Trophoblast cell (in vitro differentiated cells and primary cell): ENCODE data around the gene DIAPH2.

ENCODE experiments used
- DNase-seq, 2 donors: peaks; one replicate each; pipeline ENCODE4 v3.0.0-alpha.2; 2016
- H2AFZ ChIP-seq: 2 replicates; pipeline ENCODE4 v1.6.1; 2013; ENCODE audit warnings: low read length, moderate library complexity, mild to moderate bottlenecking; ENCODE audit not compliant: insufficient read depth, poor library complexity
- H2AK5ac ChIP-seq: 2 replicates; pipeline ENCODE4 v1.6.1; 2013; ENCODE audit warnings: mild to moderate bottlenecking, low read length
- H2BK120ac ChIP-seq: 2 replicates; pipeline ENCODE4 v1.6.1; 2013; ENCODE audit warnings: low read length, mild to moderate bottlenecking, moderate library complexity; ENCODE audit not compliant: insufficient read depth, poor library complexity
- H2BK12ac ChIP-seq: 2 replicates; pipeline ENCODE4 v1.6.1; 2013; ENCODE audit warnings: mild to moderate bottlenecking, low read length, moderate library complexity
- H2BK5ac ChIP-seq: 2 replicates; pipeline ENCODE4 v1.6.1; 2013; ENCODE audit warnings: low read length, low read depth, moderate library complexity, mild to moderate bottlenecking; ENCODE audit not compliant: poor library complexity
- H3K14ac ChIP-seq: 2 replicates; pipeline ENCODE4 v1.6.1; 2013; ENCODE audit warnings: mild to moderate bottlenecking, low read length
- H3K18ac ChIP-seq: 2 replicates; pipeline ENCODE4 v1.6.1; 2013; ENCODE audit warnings: mild to moderate bottlenecking, low read length
- H3K23ac ChIP-seq: 2 replicates; pipeline ENCODE4 v1.6.1; 2013; ENCODE audit warnings: low read length
- H3K27ac ChIP-seq: 2 replicates; pipeline ENCODE4 v1.5.1; 2013; ENCODE audit warnings: low read depth, mild to moderate bottlenecking, inconsistent platforms, low read length, moderate library complexity
- H3K27me3 ChIP-seq: 2 replicates; pipeline ENCODE4 v1.6.1; 2013; ENCODE audit warnings: inconsistent platforms, mild to moderate bottlenecking, low read length, moderate library complexity; ENCODE audit not compliant: insufficient read depth
- H3K36me3 ChIP-seq, 2 experiments: 1 replicate in 1 of 2; 2 replicates in 1 of 2; pipeline ENCODE4 v1.6.1; 2013; ENCODE audit warnings: low read length in 2 of 2, mild to moderate bottlenecking in 2 of 2, moderate library complexity in 1 of 2; ENCODE audit not compliant: insufficient read depth in 2 of 2, control insufficient read depth in 1 of 2
- H3K4ac ChIP-seq: 2 replicates; pipeline ENCODE4 v1.6.1; 2013; ENCODE audit warnings: low read depth, mild to moderate bottlenecking, low read length, moderate library complexity
- H3K4me1 ChIP-seq, 2 experiments: 1 replicate in 1 of 2; 2 replicates in 1 of 2; pipeline ENCODE4 v1.6.1; 2013; ENCODE audit warnings: low read length in 2 of 2, mild to moderate bottlenecking in 2 of 2, moderate library complexity in 1 of 2; ENCODE audit not compliant: insufficient read depth in 2 of 2, control insufficient read depth in 1 of 2
- H3K4me2 ChIP-seq: 2 replicates; pipeline ENCODE4 v1.6.1; 2013; ENCODE audit warnings: inconsistent platforms, mild to moderate bottlenecking, low read length, moderate library complexity
- H3K4me3 ChIP-seq: 2 replicates; pipeline ENCODE4 v1.5.1; 2013; ENCODE audit warnings: mild to moderate bottlenecking, low read depth, low read length, inconsistent platforms
- H3K79me1 ChIP-seq: one replicate; pipeline ENCODE4 v1.6.1; 2013; ENCODE audit warnings: low read length
- H3K79me2 ChIP-seq: 2 replicates; pipeline ENCODE4 v1.6.1; 2013; ENCODE audit warnings: low read length, mild to moderate bottlenecking; ENCODE audit not compliant: control insufficient read depth, insufficient read depth, poor library complexity
- H3K9ac ChIP-seq: 2 replicates; pipeline ENCODE4 v1.6.1; 2013; ENCODE audit warnings: mild to moderate bottlenecking, low read length
- H3K9me3 ChIP-seq: 2 replicates; pipeline ENCODE4 v1.6.1; 2013; ENCODE audit warnings: low read depth, mild to moderate bottlenecking, control low read depth, inconsistent platforms, low read length; ENCODE audit not compliant: insufficient read depth
- H4K12ac ChIP-seq: 2 replicates; pipeline ENCODE4 v1.6.1; 2013; ENCODE audit warnings: low read depth, mild to moderate bottlenecking, low read length, moderate library complexity
- H4K8ac ChIP-seq: 2 replicates; pipeline ENCODE4 v1.6.1; 2013; ENCODE audit warnings: low read depth, mild to moderate bottlenecking, low read length, moderate library complexity
- H4K91ac ChIP-seq: one replicate; pipeline ENCODE4 v1.6.1; 2013; ENCODE audit warnings: low read depth, mild to moderate bottlenecking, low read length, moderate library complexity
- WGBS: extraction: QIAGEN DNeasy Blood & Tissue Kit; methylation state at CpG from one replicate; pipeline ENCODE4 v1.1.7; 2013; ENCODE audit warnings: missing lambda C conversion rate; ENCODE audit not compliant: insufficient read length, insufficient coverage; ENCODE audit errors: extremely low coverage; 5-methylcytosine and 5-hydroxymethylcytosine counted together

DIAPH2 gene

GRCh38 chrX:97328853-97329390, 644.3 kb downstream of the DIAPH2 start:
- Histone ChIP-seq H2BK120ac (no peak overlapping the region), H3K36me3 (no peaks in the 10 kb centered on the region), H3K79me1 (no peaks in the 10 kb centered on the region), H3K23ac (no peak overlapping the region), H2BK5ac (no peak overlapping the region), H2BK12ac (no peak overlapping the region), H2AK5ac (no peak overlapping the region), H3K9me3 (no peaks in the 10 kb centered on the region), H4K8ac (no peak overlapping the region), H3K27ac (no peak overlapping the region), H3K4me1 (no peaks in the 10 kb centered on the region), H2AFZ (no peak overlapping the region), H3K18ac (no peak overlapping the region), H4K91ac (no peak overlapping the region), H3K4me2 (no peak overlapping the region), H3K9ac (no peak overlapping the region), H4K12ac (no peak overlapping the region), H3K27me3 (no peaks in the 10 kb centered on the region), H3K14ac (no peak overlapping the region), H3K4ac (no peak overlapping the region), H3K4me3 (no peak overlapping the region), H3K79me2 (no peaks in the 10 kb centered on the region)
- no peak for DNase-seq
- WGBS = no CpG with 5 or more reads among the region's 1 CpG

GRCh38 chrX:97330151-97330550, 645.5 kb downstream of the DIAPH2 start:
- Histone ChIP-seq H2BK5ac (no peak overlapping the region), H2AK5ac (no peak overlapping the region)
- no CpG with 5 or more reads among the region's 1 CpG for WGBS

GRCh38 chrX:97332963-97333362, 648.3 kb downstream of the DIAPH2 start:
- H3K4me2 ChIP-seq = no peak overlapping the region
- H3K4me1 ChIP-seq = no peaks in the 10 kb centered on the region
- no peak overlapping the region for H2BK120ac ChIP-seq
- H2BK5ac ChIP-seq = no peak overlapping the region
- no peak overlapping the region for H3K23ac ChIP-seq
- no peak overlapping the region for H4K8ac ChIP-seq
- no CpG with 5 or more reads among the region's 3 CpGs for WGBS
- H2AFZ ChIP-seq = no peak overlapping the region
- DNase-seq = no peak
- no peaks in the 10 kb centered on the region for H3K36me3 ChIP-seq
- no peaks in the 10 kb centered on the region for H3K79me1 ChIP-seq
- H3K4ac ChIP-seq = no peak overlapping the region
- no peak overlapping the region for H2BK12ac ChIP-seq
- H4K12ac ChIP-seq = no peak overlapping the region
- H2AK5ac ChIP-seq = no peak overlapping the region
- no peak overlapping the region for H4K91ac ChIP-seq
- no peak overlapping the region for H3K18ac ChIP-seq
- no peaks in the 10 kb centered on the region for H3K79me2 ChIP-seq
- H3K27me3 ChIP-seq = no peaks in the 10 kb centered on the region
- H3K9me3 ChIP-seq = no peaks in the 10 kb centered on the region
- H3K27ac ChIP-seq = no peak overlapping the region
- H3K4me3 ChIP-seq = no peak overlapping the region
- no peak overlapping the region for H3K9ac ChIP-seq
- no peak overlapping the region for H3K14ac ChIP-seq

More at GRCh38 chrX:97330151-97330550, 645.5 kb downstream of the DIAPH2 start:
- no peaks in the 10 kb centered on the region for H3K79me1 ChIP-seq
- H3K4me2 ChIP-seq = no peak overlapping the region
- H3K4me1 ChIP-seq = no peaks in the 10 kb centered on the region
- H3K27ac ChIP-seq = no peak overlapping the region
- H3K4ac ChIP-seq = no peak overlapping the region
- H4K8ac ChIP-seq = no peak overlapping the region
- no peak overlapping the region for H2AFZ ChIP-seq
- H3K4me3 ChIP-seq = no peak overlapping the region
- H3K9ac ChIP-seq = no peak overlapping the region
- no peak overlapping the region for H4K91ac ChIP-seq
- no peak overlapping the region for H3K18ac ChIP-seq
- no peak for DNase-seq
- H3K9me3 ChIP-seq = no peaks in the 10 kb centered on the region
- no peaks in the 10 kb centered on the region for H3K79me2 ChIP-seq
- no peak overlapping the region for H3K14ac ChIP-seq
- H2BK120ac ChIP-seq = no peak overlapping the region
- H4K12ac ChIP-seq = no peak overlapping the region
- H3K23ac ChIP-seq = no peak overlapping the region
- H3K36me3 ChIP-seq = no peaks in the 10 kb centered on the region
- H2BK12ac ChIP-seq = no peak overlapping the region
- no peaks in the 10 kb centered on the region for H3K27me3 ChIP-seq

GRCh38 chrX:97334850-97335249, 650.2 kb downstream of the DIAPH2 start:
- Histone ChIP-seq H2AK5ac (no peak overlapping the region), H2BK5ac (no peak overlapping the region), H3K4me3 (no peak overlapping the region), H3K36me3 (no peaks in the 10 kb centered on the region), H2AFZ (no peak overlapping the region), H2BK120ac (no peak overlapping the region), H3K9me3 (no peaks in the 10 kb centered on the region), H3K4me1 (no peaks in the 10 kb centered on the region), H4K12ac (no peak overlapping the region), H3K79me2 (no peaks in the 10 kb centered on the region), H4K91ac (no peak overlapping the region), H3K9ac (no peak overlapping the region), H4K8ac (no peak overlapping the region), H3K79me1 (no peaks in the 10 kb centered on the region), H3K4ac (no peak overlapping the region), H3K23ac (no peak overlapping the region), H3K14ac (no peak overlapping the region), H3K27me3 (no peaks in the 10 kb centered on the region), H3K4me2 (no peak overlapping the region), H3K18ac (no peak overlapping the region), H3K27ac (no peak overlapping the region), H2BK12ac (no peak overlapping the region)
- WGBS = no CpG with 5 or more reads among the region's 9 CpGs
- DNase-seq = peak in 1 of 2 donors; percentile 23
